GM19452 (cell line): Measurements from ENCODE around the gene LLPH.

Experiments used
- ATAC-seq: cut with Tn5 transposase; IDR thresholded peaks from one replicate; pipeline ENCODE4 v1.9.1; 2021; ENCODE audit not compliant: unreplicated experiment

LLPH gene

GRCh38 chr12:66092559-66093269, 37.8 kb downstream of the LLPH start:
- ATAC-seq, result no peak

- ATAC-seq, result no peak
Observed at GRCh38 chr12:66090157-66090556, 40.4 kb downstream of the LLPH start.

- no peak for ATAC-seq
Observed at GRCh38 chr12:66087365-66087943, 43.1 kb downstream of the LLPH start.

GRCh38 chr12:66085998-66086397, 44.6 kb downstream of the LLPH start:
- no peak for ATAC-seq

GRCh38 chr12:66085213-66085612, 45.3 kb downstream of the LLPH start:
- no peak for ATAC-seq

GRCh38 chr12:66083766-66084165, 46.8 kb downstream of the LLPH start:
- ATAC-seq, result no peak

- no peak for ATAC-seq
Observed at GRCh38 chr12:66082744-66083143, 47.8 kb downstream of the LLPH start.

- ATAC-seq, result no peak
Observed at GRCh38 chr12:66080791-66081190, 49.8 kb downstream of the LLPH start.

- no peak for ATAC-seq
Observed at GRCh38 chr12:66077542-66077941, 53.0 kb downstream of the LLPH start.

- no peak for ATAC-seq
Observed at GRCh38 chr12:66074561-66074960, 56.0 kb downstream of the LLPH start.

- peak; percentile 72 for ATAC-seq
Observed at GRCh38 chr12:66072566-66072965, 58.0 kb downstream of the LLPH start.

GRCh38 chr12:66072135-66072534, 58.4 kb downstream of the LLPH start:
- peak; percentile 74 for ATAC-seq

GRCh38 chr12:66071549-66071948, 59.0 kb downstream of the LLPH start:
- ATAC-seq, result no peak

GRCh38 chr12:66070378-66071120, 60.0 kb downstream of the LLPH start:
- ATAC-seq, result no peak

GRCh38 chr12:66066929-66067523, 63.5 kb downstream of the LLPH start:
- ATAC-seq, result peak; percentile 16
